K562 (cell line): ENCODE data around the gene CD151. TPM values are rescaled to one million over a fixed set of nuclear protein-coding genes. Genes with fewer than 3 reads are reported as not detected.

Source experiments
- EGR1 ChIP-seq: fragments of 450-650 bp; conservative IDR thresholded peaks from 2 replicates; pipeline ENCODE4 v1.6.1; 2017; ENCODE audit warnings: mild to moderate bottlenecking
- ELF1 ChIP-seq: fragments of 200-800 bp; sonication (Bioruptor generic); IDR thresholded peaks from 2 replicates; pipeline ENCODE4 v1.6.1; 2016; ENCODE audit warnings: missing genetic modification characterization, missing compliant biosample characterization
- GABPA ChIP-seq: fragments of 200-800 bp; sonication (Bioruptor generic); conservative IDR thresholded peaks from 2 replicates; pipeline ENCODE4 v1.6.1; 2016; ENCODE audit warnings: low read depth, missing genetic modification characterization, missing compliant biosample characterization
- HMGN3 ChIP-seq: IDR thresholded peaks from 2 replicates; pipeline ENCODE4 v1.6.1; 2011; ENCODE audit warnings: borderline replicate concordance, low read depth, mild to moderate bottlenecking, mixed read lengths, low read length; ENCODE audit not compliant: insufficient read length; ENCODE audit errors: extremely low read depth
- IFI16 ChIP-seq: fragments of 250-450 bp; sonication (Bioruptor Pico); IDR thresholded peaks from 2 replicates; pipeline ENCODE4 v2.1.2; 2022; ENCODE audit warnings: mild to moderate bottlenecking, inconsistent platforms
- POLR2G ChIP-seq: fragments of 200-400 bp; formaldehyde crosslinking; IDR thresholded peaks from 2 replicates; pipeline ENCODE4 v1.6.1; 2017; ENCODE audit warnings: low read depth, mild to moderate bottlenecking, antibody characterized with exemption, low read length, moderate library complexity
- SIRT6 ChIP-seq: IDR thresholded peaks from one replicate; pipeline ENCODE4 v1.6.1; 2012; ENCODE audit warnings: low read depth, mild to moderate bottlenecking, control low read depth, inconsistent platforms, low read length, moderate library complexity
- ZNF507 ChIP-seq: conservative IDR thresholded peaks from 2 replicates; pipeline ENCODE4 v1.6.1; 2017; ENCODE audit warnings: missing genetic modification characterization, missing compliant biosample characterization
- polyA plus RNA-seq, 8 experiments: library from polyadenylated mRNA; depleted of rRNA in 4 of 8; stranded (reverse) in 5 of 8; unstranded in 3 of 8; fragments of >200 nt; fragmentation: Nextera tagmentation in 2 of 8; fragmentation: Illumina TruSeq in 1 of 8; extraction: Ambion mirVana in 2 of 8; extraction: Trizol in 1 of 8; gene quantifications; 2 replicates each; pipeline versions ENCODE4 v1.2.1 to v1.2.3, GENCODE V29; 2011 to 2014; ENCODE audit warnings: inconsistent platforms in 1 of 8, missing spikeins in 1 of 8
- total RNA-seq, 7 experiments: library from RNA; depleted of rRNA in 6 of 7; stranded (reverse); fragments of >200 nt in 6 of 7; fragmentation: Illumina TruSeq in 2 of 7; extraction: Trizol in 2 of 7; gene quantifications; 2 replicates each; pipeline versions ENCODE4 v1.2.1 to v1.2.3, GENCODE V29; 2011 to 2021; ENCODE audit warnings: low replicate concordance in 1 of 7
- TF ChIP-seq, protein P1 (sequence below): sonication (generic); formaldehyde crosslinking; IDR thresholded peaks from 2 replicates; pipeline ENCODE4 v1.8.1; 2022; ENCODE audit warnings: missing genetic modification reagents
- TF ChIP-seq, protein P2 (sequence below): fragments of 450-650 bp; IDR thresholded peaks from 2 replicates; pipeline ENCODE4 v1.6.1; 2016; ENCODE audit warnings: low read depth
- TF ChIP-seq, protein P3 (sequence below): sonication (generic); formaldehyde crosslinking; IDR thresholded peaks from 2 replicates; pipeline ENCODE4 v1.9.0; 2022; ENCODE audit warnings: mild to moderate bottlenecking, missing genetic modification reagents
- TF ChIP-seq, protein P4 (sequence below): sonication (generic); formaldehyde crosslinking; IDR thresholded peaks from 2 replicates; pipeline ENCODE4 v1.8.1; 2023; ENCODE audit warnings: mild to moderate bottlenecking, missing genetic modification reagents
- TF ChIP-seq, protein P5 (sequence below): IDR thresholded peaks from 2 replicates; pipeline ENCODE4 v1.6.1; 2014; ENCODE audit warnings: antibody characterized with exemption

CD151 gene
- total and polyA plus RNA-seq, 9 of the 15 experiments (the other 6 are each of a cell fraction or from before 2014, with no cell fraction given) = 2.3 to 187 (median 140) TPM

DNA sequence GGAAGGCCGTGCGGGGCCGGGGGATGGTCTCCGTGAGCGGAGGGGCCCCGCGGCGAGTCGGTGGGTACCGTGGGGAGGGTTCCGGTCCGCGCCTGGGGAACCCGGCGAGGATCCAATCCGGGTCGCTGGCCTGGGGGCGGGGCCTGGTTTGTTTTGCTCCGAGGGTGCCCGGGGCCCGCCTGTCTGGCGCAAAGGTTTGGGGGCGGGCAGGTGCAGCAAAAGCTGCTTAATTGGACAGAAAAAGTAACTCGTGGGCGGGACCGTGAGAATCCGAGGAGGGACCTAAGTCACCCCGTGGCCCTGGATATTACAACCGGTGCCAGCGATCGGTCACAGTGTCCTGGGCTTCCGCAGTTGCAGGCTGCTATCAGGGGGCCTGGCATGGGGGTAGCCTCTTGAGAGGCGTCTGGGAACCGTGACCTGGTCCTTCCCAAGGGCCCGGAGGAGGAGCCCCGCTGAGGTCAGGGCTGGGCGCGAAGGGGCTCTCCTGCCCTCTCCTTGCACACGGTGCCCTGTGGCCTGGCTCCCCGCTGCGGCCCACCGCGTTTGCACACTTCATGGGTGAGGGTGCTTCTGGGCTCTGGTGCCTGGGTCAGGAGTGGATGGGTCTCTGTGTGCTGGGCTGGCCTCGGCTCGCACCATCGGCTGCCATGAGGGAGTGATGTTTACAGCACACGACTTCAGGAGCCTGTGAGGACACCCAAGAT is 12.7 kb upstream of the CD151 start (continued):
- TF ChIP-seq, protein P1, sequence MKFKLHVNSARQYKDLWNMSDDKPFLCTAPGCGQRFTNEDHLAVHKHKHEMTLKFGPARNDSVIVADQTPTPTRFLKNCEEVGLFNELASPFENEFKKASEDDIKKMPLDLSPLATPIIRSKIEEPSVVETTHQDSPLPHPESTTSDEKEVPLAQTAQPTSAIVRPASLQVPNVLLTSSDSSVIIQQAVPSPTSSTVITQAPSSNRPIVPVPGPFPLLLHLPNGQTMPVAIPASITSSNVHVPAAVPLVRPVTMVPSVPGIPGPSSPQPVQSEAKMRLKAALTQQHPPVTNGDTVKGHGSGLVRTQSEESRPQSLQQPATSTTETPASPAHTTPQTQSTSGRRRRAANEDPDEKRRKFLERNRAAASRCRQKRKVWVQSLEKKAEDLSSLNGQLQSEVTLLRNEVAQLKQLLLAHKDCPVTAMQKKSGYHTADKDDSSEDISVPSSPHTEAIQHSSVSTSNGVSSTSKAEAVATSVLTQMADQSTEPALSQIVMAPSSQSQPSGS (CRISPR knock-in tag) = no peak
- TF ChIP-seq, protein P2, sequence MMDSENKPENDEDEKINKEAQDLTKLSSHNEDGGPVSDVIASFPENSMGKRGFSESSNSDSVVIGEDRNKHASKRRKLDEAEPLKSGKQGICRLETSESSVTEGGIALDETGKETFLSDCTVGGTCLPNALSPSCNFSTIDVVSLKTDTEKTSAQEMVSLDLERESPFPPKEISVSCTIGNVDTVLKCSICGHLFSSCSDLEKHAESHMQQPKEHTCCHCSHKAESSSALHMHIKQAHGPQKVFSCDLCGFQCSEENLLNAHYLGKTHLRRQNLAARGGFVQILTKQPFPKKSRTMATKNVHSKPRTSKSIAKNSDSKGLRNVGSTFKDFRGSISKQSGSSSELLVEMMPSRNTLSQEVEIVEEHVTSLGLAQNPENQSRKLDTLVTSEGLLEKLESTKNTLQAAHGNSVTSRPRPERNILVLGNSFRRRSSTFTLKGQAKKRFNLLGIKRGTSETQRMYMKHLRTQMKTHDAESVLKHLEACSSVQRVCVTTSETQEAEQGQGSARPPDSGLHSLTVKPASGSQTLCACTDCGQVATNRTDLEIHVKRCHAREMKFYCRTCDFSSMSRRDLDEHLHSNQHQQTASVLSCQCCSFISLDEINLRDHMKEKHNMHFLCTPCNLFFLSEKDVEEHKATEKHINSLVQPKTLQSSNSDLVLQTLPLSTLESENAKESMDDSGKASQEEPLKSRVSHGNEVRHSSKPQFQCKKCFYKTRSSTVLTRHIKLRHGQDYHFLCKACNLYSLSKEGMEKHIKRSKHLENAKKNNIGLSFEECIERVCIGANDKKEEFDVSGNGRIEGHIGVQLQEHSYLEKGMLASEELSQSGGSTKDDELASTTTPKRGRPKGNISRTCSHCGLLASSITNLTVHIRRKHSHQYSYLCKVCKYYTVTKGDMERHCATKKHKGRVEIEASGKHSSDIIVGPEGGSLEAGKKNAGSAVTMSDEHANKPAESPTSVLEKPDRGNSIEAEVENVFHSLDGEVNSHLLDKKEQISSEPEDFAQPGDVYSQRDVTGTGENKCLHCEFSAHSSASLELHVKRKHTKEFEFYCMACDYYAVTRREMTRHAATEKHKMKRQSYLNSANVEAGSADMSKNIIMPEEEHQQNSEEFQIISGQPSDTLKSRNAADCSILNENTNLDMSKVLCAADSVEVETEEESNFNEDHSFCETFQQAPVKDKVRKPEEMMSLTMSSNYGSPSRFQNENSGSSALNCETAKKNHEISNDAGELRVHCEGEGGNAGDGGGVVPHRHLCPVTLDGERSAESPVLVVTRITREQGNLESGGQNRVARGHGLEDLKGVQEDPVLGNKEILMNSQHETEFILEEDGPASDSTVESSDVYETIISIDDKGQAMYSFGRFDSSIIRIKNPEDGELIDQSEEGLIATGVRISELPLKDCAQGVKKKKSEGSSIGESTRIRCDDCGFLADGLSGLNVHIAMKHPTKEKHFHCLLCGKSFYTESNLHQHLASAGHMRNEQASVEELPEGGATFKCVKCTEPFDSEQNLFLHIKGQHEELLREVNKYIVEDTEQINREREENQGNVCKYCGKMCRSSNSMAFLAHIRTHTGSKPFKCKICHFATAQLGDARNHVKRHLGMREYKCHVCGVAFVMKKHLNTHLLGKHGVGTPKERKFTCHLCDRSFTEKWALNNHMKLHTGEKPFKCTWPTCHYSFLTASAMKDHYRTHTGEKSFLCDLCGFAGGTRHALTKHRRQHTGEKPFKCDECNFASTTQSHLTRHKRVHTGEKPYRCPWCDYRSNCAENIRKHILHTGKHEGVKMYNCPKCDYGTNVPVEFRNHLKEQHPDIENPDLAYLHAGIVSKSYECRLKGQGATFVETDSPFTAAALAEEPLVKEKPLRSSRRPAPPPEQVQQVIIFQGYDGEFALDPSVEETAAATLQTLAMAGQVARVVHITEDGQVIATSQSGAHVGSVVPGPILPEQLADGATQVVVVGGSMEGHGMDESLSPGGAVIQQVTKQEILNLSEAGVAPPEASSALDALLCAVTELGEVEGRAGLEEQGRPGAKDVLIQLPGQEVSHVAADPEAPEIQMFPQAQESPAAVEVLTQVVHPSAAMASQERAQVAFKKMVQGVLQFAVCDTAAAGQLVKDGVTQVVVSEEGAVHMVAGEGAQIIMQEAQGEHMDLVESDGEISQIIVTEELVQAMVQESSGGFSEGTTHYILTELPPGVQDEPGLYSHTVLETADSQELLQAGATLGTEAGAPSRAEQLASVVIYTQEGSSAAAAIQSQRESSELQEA = no peak
- TF ChIP-seq GABPA (tag) (peak; percentile 83), SIRT6 (no peak), EGR1 (peak; percentile 13; the same call in 1 of the 2 replicates), ZNF507 (no peak), ELF1 (tag) (no peak), HMGN3 (peak; percentile 35), IFI16 (CRISPR knock-in tag) (no peak), POLR2G (peak; percentile 24)
- TF ChIP-seq, protein P3, sequence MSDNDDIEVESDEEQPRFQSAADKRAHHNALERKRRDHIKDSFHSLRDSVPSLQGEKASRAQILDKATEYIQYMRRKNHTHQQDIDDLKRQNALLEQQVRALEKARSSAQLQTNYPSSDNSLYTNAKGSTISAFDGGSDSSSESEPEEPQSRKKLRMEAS = peak; percentile 18; the same call in 1 of the 2 replicates
- TF ChIP-seq, protein P4, sequence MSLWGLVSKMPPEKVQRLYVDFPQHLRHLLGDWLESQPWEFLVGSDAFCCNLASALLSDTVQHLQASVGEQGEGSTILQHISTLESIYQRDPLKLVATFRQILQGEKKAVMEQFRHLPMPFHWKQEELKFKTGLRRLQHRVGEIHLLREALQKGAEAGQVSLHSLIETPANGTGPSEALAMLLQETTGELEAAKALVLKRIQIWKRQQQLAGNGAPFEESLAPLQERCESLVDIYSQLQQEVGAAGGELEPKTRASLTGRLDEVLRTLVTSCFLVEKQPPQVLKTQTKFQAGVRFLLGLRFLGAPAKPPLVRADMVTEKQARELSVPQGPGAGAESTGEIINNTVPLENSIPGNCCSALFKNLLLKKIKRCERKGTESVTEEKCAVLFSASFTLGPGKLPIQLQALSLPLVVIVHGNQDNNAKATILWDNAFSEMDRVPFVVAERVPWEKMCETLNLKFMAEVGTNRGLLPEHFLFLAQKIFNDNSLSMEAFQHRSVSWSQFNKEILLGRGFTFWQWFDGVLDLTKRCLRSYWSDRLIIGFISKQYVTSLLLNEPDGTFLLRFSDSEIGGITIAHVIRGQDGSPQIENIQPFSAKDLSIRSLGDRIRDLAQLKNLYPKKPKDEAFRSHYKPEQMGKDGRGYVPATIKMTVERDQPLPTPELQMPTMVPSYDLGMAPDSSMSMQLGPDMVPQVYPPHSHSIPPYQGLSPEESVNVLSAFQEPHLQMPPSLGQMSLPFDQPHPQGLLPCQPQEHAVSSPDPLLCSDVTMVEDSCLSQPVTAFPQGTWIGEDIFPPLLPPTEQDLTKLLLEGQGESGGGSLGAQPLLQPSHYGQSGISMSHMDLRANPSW = no peak
- TF ChIP-seq, protein P5, sequence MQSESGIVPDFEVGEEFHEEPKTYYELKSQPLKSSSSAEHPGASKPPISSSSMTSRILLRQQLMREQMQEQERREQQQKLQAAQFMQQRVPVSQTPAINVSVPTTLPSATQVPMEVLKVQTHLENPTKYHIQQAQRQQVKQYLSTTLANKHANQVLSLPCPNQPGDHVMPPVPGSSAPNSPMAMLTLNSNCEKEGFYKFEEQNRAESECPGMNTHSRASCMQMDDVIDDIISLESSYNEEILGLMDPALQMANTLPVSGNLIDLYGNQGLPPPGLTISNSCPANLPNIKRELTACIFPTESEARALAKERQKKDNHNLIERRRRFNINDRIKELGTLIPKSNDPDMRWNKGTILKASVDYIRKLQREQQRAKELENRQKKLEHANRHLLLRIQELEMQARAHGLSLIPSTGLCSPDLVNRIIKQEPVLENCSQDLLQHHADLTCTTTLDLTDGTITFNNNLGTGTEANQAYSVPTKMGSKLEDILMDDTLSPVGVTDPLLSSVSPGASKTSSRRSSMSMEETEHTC = no peak
